Measurements from ENCODE around the gene TRMT10B.

- TF ChIP-seq CTCF (IDR thresholded peaks at IDR 0.05) (peak in 1 of 3 experiments; percentile 2), POLR2AphosphoS5 (IDR thresholded peaks at IDR 0.05) (peak; percentile 88 to 92)
Measured at GRCh38 chr9:37784616-37785483, 31.2 kb downstream of the TRMT10B start, which contains the start of gene EXOSC3.
